Suprapubic skin (tissue), 4 donors: ENCODE data around the gene CCNQ. TPM values are rescaled to one million over a fixed set of nuclear protein-coding genes. Genes with fewer than 3 reads are reported as not detected.

Experiments used
- DNase-seq, 2 donors: peaks; one replicate each; pipeline ENCODE4 v3.0.0-alpha.2; 2019; ENCODE audit warnings: low spot score in 2 of 2
- H3K27ac ChIP-seq: fragments of 200-600 bp; sonication (generic); one replicate; pipeline ENCODE4 v1.5.1; 2019
- H3K27me3 ChIP-seq: fragments of 200-600 bp; sonication (generic); one replicate; pipeline ENCODE4 v1.5.1; 2019
- H3K36me3 ChIP-seq: fragments of 200-600 bp; sonication (generic); one replicate; pipeline ENCODE4 v1.5.1; 2019
- H3K4me1 ChIP-seq: fragments of 200-600 bp; sonication (generic); one replicate; pipeline ENCODE4 v1.5.1; 2019
- H3K4me3 ChIP-seq: fragments of 200-600 bp; sonication (generic); one replicate; pipeline ENCODE4 v1.5.1; 2019; ENCODE audit warnings: mild to moderate bottlenecking
- H3K9me3 ChIP-seq: fragments of 200-600 bp; sonication (generic); one replicate; pipeline ENCODE4 v1.5.1; 2019
- EP300 ChIP-seq: sonication (generic); formaldehyde crosslinking; IDR thresholded peaks from one replicate; pipeline ENCODE4 v1.6.1; 2017; ENCODE audit warnings: antibody characterized with exemption
- POLR2A ChIP-seq, 2 donors: fragments of 450-650 bp; IDR thresholded peaks; one replicate each; pipeline ENCODE4 v1.6.1; 2017; ENCODE audit warnings: antibody characterized with exemption in 2 of 2, mild to moderate bottlenecking in 2 of 2, moderate library complexity in 2 of 2
- POLR2AphosphoS5 ChIP-seq, 3 donors: sonication (generic); formaldehyde crosslinking; IDR thresholded peaks; one replicate each; pipeline ENCODE4 v1.6.1; 2017; ENCODE audit warnings: antibody characterized with exemption in 3 of 3
- WGBS: methylation state at CpG from one replicate; pipeline ENCODE4 v1.1.5; 2018; 5-methylcytosine and 5-hydroxymethylcytosine counted together
- total RNA-seq, 4 donors: library from RNA; depleted of rRNA; stranded (reverse); fragments of >200 nt; gene quantifications; one replicate each; pipeline ENCODE4 v1.1.0, GENCODE V29; 2016
- TF ChIP-seq, protein P1 (sequence below), 2 donors: fragments of 200-600 bp in 1 of 2; fragments of 450-650 bp in 1 of 2; sonication (generic) in 1 of 2; IDR thresholded peaks; one replicate each; pipeline ENCODE4 v1.5.1; 2016 to 2019; ENCODE audit warnings: antibody characterized with exemption in 2 of 2, mild to moderate bottlenecking in 1 of 2, moderate library complexity in 1 of 2

Gene CCNQ
- total RNA-seq, 4 donors from 2014 or later: 16.4 to 33.2 (median 29.3) TPM

- DNase-seq: no peak
- TF ChIP-seq POLR2AphosphoS5 (IDR thresholded peaks at IDR 0.05) (no peak), EP300 (no peak), POLR2A (IDR thresholded peaks at IDR 0.05) (no peak)
- TF ChIP-seq, protein P1, sequence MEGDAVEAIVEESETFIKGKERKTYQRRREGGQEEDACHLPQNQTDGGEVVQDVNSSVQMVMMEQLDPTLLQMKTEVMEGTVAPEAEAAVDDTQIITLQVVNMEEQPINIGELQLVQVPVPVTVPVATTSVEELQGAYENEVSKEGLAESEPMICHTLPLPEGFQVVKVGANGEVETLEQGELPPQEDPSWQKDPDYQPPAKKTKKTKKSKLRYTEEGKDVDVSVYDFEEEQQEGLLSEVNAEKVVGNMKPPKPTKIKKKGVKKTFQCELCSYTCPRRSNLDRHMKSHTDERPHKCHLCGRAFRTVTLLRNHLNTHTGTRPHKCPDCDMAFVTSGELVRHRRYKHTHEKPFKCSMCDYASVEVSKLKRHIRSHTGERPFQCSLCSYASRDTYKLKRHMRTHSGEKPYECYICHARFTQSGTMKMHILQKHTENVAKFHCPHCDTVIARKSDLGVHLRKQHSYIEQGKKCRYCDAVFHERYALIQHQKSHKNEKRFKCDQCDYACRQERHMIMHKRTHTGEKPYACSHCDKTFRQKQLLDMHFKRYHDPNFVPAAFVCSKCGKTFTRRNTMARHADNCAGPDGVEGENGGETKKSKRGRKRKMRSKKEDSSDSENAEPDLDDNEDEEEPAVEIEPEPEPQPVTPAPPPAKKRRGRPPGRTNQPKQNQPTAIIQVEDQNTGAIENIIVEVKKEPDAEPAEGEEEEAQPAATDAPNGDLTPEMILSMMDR (IDR thresholded peaks at IDR 0.05): no peak
- Histone ChIP-seq H3K27me3 (no peaks in the 10 kb centered on the region), H3K4me3 (no peak overlapping the region), H3K36me3 (no peaks in the 10 kb centered on the region), H3K9me3 (no peaks in the 10 kb centered on the region), H3K4me1 (no peaks in the 10 kb centered on the region), H3K27ac (no peak overlapping the region)
- WGBS: 71% methylated on average over 11 of the region's 15 CpGs
These were observed 28.8 kb upstream of the CCNQ start for GRCh38 chrX:153627675-153628111.

DNA sequence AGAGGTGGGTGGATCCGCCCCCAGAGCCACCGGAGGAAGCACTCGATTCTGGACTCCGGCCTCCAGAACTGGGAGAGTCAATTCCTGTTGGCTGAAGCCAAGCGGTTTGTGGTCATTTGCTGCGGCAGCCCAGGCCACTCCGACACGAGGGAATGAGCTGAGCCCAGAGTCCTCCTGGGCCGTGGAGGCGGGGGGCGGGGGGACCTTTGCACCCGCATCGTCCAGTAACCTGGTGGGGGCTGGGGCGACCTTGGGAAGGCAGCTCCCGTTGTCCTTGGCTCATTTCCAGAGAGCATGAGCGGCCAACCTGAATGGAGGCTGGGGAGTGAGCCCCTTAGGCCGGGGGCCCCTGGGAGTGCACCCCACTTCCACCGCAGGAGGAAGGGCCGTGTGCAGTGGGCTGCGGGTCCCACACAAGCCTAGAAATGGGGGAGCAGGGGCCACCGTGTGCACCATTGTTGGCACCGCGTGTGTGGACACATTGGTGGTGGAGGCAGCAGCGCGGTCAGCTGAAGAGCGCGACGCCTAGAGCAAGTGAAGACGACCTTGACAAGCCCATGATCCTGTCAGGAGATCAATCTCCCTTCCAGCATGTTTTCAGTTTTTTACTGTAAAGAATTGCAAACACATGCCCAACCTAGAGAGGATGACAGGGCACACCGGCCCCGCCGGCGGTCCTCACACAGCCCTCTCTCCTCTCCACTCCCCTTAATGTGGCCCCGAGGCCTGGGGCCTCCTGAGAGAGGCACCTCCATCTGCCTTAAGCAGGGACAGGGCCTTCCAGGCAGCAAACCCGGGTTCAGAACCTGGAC, 28.1 kb upstream of the CCNQ start:
- Histone ChIP-seq H3K9me3 (no peaks in the 10 kb centered on the region), H3K4me1 (no peaks in the 10 kb centered on the region), H3K36me3 (no peaks in the 10 kb centered on the region), H3K27ac (no peak overlapping the region), H3K4me3 (no peak overlapping the region), H3K27me3 (no peaks in the 10 kb centered on the region)
- DNase-seq: no peak
- WGBS: 86% methylated on average over 27 of the region's 35 CpGs
- TF ChIP-seq EP300 (no peak), POLR2A (IDR thresholded peaks at IDR 0.05) (no peak)
- TF ChIP-seq, protein P1 (IDR thresholded peaks at IDR 0.05): no peak

GRCh38 chrX:153626025-153626633, 27.2 kb upstream of the CCNQ start:
- no peak for DNase-seq
- Histone ChIP-seq H3K4me1 (no peaks in the 10 kb centered on the region), H3K9me3 (no peaks in the 10 kb centered on the region), H3K27ac (no peak overlapping the region), H3K27me3 (no peaks in the 10 kb centered on the region), H3K4me3 (no peak overlapping the region), H3K36me3 (no peaks in the 10 kb centered on the region)
- 86% methylated on average over 8 of the region's 16 CpGs for WGBS
- TF ChIP-seq POLR2A (IDR thresholded peaks at IDR 0.05): no peak
- TF ChIP-seq, protein P1 (IDR thresholded peaks at IDR 0.05): no peak
- TF ChIP-seq POLR2AphosphoS5 (IDR thresholded peaks at IDR 0.05): no peak
- TF ChIP-seq EP300: no peak

GRCh38 chrX:153625271-153626024, 26.5 kb upstream of the CCNQ start:
- no peaks in the 10 kb centered on the region for H3K4me1 ChIP-seq
- H3K4me3 ChIP-seq: no peak overlapping the region
- H3K36me3 ChIP-seq: no peaks in the 10 kb centered on the region
- no peaks in the 10 kb centered on the region for H3K9me3 ChIP-seq
- 89% methylated on average over 11 of the region's 21 CpGs for WGBS
- peak in 1 of 2 donors; percentile 59 for DNase-seq
- TF ChIP-seq EP300: no peak
- no peak for TF ChIP-seq POLR2A (IDR thresholded peaks at IDR 0.05)
- TF ChIP-seq, protein P1 (IDR thresholded peaks at IDR 0.05): no peak
- TF ChIP-seq POLR2AphosphoS5 (IDR thresholded peaks at IDR 0.05): no peak
- H3K27me3 ChIP-seq: no peaks in the 10 kb centered on the region
- H3K27ac ChIP-seq: no peak overlapping the region
